Measurements from ENCODE around the gene ACOT6. TPM values are rescaled to one million over a fixed set of nuclear protein-coding genes. Genes with fewer than 3 reads are reported as not detected.

The ACOT6 gene
- total RNA-seq, 1 experiment from 2014 or later = not detected

GRCh38 chr14:73610687-73611086, 1.6 kb upstream of the ACOT6 start:
- TF ChIP-seq, protein P1, sequence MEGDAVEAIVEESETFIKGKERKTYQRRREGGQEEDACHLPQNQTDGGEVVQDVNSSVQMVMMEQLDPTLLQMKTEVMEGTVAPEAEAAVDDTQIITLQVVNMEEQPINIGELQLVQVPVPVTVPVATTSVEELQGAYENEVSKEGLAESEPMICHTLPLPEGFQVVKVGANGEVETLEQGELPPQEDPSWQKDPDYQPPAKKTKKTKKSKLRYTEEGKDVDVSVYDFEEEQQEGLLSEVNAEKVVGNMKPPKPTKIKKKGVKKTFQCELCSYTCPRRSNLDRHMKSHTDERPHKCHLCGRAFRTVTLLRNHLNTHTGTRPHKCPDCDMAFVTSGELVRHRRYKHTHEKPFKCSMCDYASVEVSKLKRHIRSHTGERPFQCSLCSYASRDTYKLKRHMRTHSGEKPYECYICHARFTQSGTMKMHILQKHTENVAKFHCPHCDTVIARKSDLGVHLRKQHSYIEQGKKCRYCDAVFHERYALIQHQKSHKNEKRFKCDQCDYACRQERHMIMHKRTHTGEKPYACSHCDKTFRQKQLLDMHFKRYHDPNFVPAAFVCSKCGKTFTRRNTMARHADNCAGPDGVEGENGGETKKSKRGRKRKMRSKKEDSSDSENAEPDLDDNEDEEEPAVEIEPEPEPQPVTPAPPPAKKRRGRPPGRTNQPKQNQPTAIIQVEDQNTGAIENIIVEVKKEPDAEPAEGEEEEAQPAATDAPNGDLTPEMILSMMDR (IDR thresholded peaks at IDR 0.05; ENCODE audit: unreplicated experiment) = no peak
- no peaks in the 10 kb centered on the region for H3K4me1 Mint-ChIP-seq (ENCODE audit: insufficient read depth, unreplicated experiment)
- ChIA-PET POLR2A (no interaction called here), CTCF (no interaction called here)
- peak; percentile 30 for DNase-seq (ENCODE audit: unreplicated experiment)
- peaks cover 6% of the 10 kb centered on the region for H3K36me3 Mint-ChIP-seq (ENCODE audit: insufficient read depth, unreplicated experiment)
- H3K27me3 Mint-ChIP-seq (ENCODE audit: insufficient read depth, unreplicated experiment) = no peaks in the 10 kb centered on the region
- no peak overlapping the region for H3K4me3 Mint-ChIP-seq (ENCODE audit: unreplicated experiment)
- intact Hi-C loops (cut with micrococcal nuclease) = no loop called here
- BruUV-seq (replicated peaks) = no TSS peak
- no peaks in the 10 kb centered on the region for H3K9me3 Mint-ChIP-seq (ENCODE audit: unreplicated experiment)
- no peak overlapping the region for H3K27ac Mint-ChIP-seq (ENCODE audit: low read depth, unreplicated experiment)

DNA sequence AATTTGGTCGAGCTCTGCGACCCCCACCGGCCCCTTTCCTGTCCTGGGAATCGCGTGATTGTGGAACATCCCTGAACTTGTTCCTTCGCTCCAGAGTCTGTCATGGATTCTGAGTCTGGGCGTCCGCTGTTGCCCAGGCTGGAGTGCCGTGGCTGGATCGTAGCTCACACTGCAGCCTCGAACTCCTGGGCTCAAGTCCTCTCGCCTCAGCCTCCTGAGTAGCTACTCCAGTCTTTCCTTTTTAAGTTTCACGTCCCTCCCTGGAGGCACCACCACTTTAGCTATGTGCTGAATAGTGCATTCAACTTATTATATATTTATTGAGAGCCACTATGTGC, 698 bp downstream of the ACOT6 start:
- Mint-ChIP-seq H3K27ac (ENCODE audit: low read depth, unreplicated experiment) (no peak overlapping the region), H3K36me3 (ENCODE audit: insufficient read depth, unreplicated experiment) (peaks cover 5% of the 10 kb centered on the region), H3K4me3 (ENCODE audit: unreplicated experiment) (peak overlapping the region; percentile 69), H3K27me3 (ENCODE audit: insufficient read depth, unreplicated experiment) (no peaks in the 10 kb centered on the region), H3K4me1 (ENCODE audit: insufficient read depth, unreplicated experiment) (no peaks in the 10 kb centered on the region), H3K9me3 (ENCODE audit: unreplicated experiment) (no peaks in the 10 kb centered on the region)
- intact Hi-C loops (cut with micrococcal nuclease) = no loop called here
- CTCF ChIA-PET = interaction anchor here (0.5 to 1.1 kb wide), 3 partner anchors 20 to 165 kb away, joined by 3 read pairs; no protein-coding TSS in a partner anchor
- BruUV-seq (replicated peaks) = no TSS peak
- TF ChIP-seq, protein P1 (IDR thresholded peaks at IDR 0.05; ENCODE audit: unreplicated experiment) = no peak
- DNase-seq (ENCODE audit: unreplicated experiment) = no peak
- POLR2A ChIA-PET = interaction anchor here (0.9 to 1.6 kb wide), 5 partner anchors 12 to 123 kb away, joined by 3 to 4 read pairs (median 3); partner anchors contain the start of genes ACOT2, DNAL1 and RIOX1

DNA sequence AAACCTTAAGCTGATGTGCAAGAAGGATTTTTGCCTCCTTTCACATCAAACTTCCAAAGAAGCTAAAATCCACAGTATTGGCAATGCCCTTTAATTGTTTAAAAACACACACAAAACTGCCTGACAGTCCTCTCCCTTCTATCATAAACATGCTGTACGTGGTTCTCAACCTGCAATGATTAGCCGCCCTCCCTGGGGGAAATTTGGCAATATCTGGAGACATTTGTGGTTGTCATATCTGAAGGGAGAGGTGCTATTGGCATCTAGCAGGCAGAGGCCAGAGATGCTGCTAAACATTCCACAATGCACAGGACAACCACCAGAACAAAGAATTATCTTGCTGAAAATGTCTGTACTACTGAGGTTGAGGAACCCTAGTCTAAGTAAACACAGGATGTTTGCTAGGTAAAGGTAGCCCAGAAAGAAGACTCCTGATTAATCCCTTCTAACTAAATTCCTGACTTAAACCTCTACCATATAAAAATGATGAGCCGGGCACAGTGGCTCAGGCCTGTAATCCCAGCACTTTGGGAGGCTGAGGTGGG, 1.2 kb downstream of the ACOT6 start:
- BruUV-seq (replicated peaks) = no TSS peak
- Mint-ChIP-seq H3K27ac (ENCODE audit: low read depth, unreplicated experiment) (no peak overlapping the region), H3K4me3 (ENCODE audit: unreplicated experiment) (peak overlapping the region; percentile 69), H3K9me3 (ENCODE audit: unreplicated experiment) (no peaks in the 10 kb centered on the region), H3K36me3 (ENCODE audit: insufficient read depth, unreplicated experiment) (peaks cover under 1% of the 10 kb centered on the region), H3K27me3 (ENCODE audit: insufficient read depth, unreplicated experiment) (no peaks in the 10 kb centered on the region), H3K4me1 (ENCODE audit: insufficient read depth, unreplicated experiment) (no peaks in the 10 kb centered on the region)
- peak; percentile 6 for DNase-seq (ENCODE audit: unreplicated experiment)
- POLR2A ChIA-PET = interaction anchor here (0.9 to 1.6 kb wide), 5 partner anchors 12 to 123 kb away, joined by 3 to 4 read pairs (median 3); partner anchors contain the start of genes ACOT2, DNAL1 and RIOX1
- CTCF ChIA-PET = interaction anchor here (0.5 to 1.1 kb wide), 2 partner anchors 19 to 27 kb away, joined by 3 read pairs; no protein-coding TSS in a partner anchor
- TF ChIP-seq, protein P1 (IDR thresholded peaks at IDR 0.05; ENCODE audit: unreplicated experiment) = no peak
- intact Hi-C loops (cut with micrococcal nuclease) = no loop called here

GRCh38 chr14:73616831-73617230, 4.5 kb downstream of the ACOT6 start:
- H3K9me3 Mint-ChIP-seq (ENCODE audit: unreplicated experiment) = no peaks in the 10 kb centered on the region
- no TSS peak for BruUV-seq (replicated peaks)
- DNase-seq (ENCODE audit: unreplicated experiment) = no peak
- no peaks in the 10 kb centered on the region for H3K4me1 Mint-ChIP-seq (ENCODE audit: insufficient read depth, unreplicated experiment)
- TF ChIP-seq, protein P1 (IDR thresholded peaks at IDR 0.05; ENCODE audit: unreplicated experiment) = no peak
- ChIA-PET CTCF (interaction anchor here (0.6 kb wide), 1 partner anchor 256 kb away, joined by 3 read pairs; no protein-coding TSS in a partner anchor), POLR2A (interaction anchor here (1.2 kb wide), 1 partner anchor 10 kb away, joined by 3 read pairs; no protein-coding TSS in a partner anchor)
- H3K4me3 Mint-ChIP-seq (ENCODE audit: unreplicated experiment) = no peak overlapping the region
- no peaks in the 10 kb centered on the region for H3K27me3 Mint-ChIP-seq (ENCODE audit: insufficient read depth, unreplicated experiment)
- intact Hi-C loops (cut with micrococcal nuclease) = no loop called here
- no peak overlapping the region for H3K27ac Mint-ChIP-seq (ENCODE audit: low read depth, unreplicated experiment)
- H3K36me3 Mint-ChIP-seq (ENCODE audit: insufficient read depth, unreplicated experiment) = no peaks in the 10 kb centered on the region
